GM10266 (cell line): Measurements from ENCODE around the gene COLQ.
"Not testable (repeated sequence)": the region's sequence is repeated elsewhere in the genome, so short reads cannot be mapped to it uniquely, and the experiment has no call there.

Experiments
- DNase-seq: peaks from one replicate; pipeline ENCODE4 v3.0.0; 2012; ENCODE audit errors: extremely low spot score
- TF ChIP-seq, protein P1 (sequence below): IDR thresholded peaks from 2 replicates; pipeline ENCODE4 v1.5.1; 2012; ENCODE audit warnings: mild to moderate bottlenecking, low read depth; ENCODE audit not compliant: control insufficient read depth, insufficient read depth; ENCODE audit errors: missing control alignments

Gene COLQ

DNA sequence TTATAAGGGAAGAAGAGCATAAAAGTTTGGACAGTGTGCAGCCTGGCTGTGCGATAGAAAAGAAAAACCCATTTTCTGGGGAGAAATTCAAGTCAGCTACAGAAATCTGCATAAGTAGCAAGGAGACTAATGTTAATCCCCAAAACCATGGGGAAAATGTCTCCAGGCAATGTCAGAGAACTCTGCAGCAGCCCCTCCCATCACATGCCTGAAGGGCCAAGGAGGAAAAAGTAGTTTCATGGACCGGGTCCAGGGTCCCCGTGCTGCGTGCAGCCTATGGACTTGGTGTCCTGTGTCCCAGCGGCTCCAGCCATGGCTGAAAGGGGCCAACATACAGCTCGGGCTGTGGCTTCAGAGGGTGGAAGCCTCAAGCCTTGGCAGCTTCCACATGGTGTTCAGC lies 28.3 kb upstream of the COLQ start:
- TF ChIP-seq, protein P1, sequence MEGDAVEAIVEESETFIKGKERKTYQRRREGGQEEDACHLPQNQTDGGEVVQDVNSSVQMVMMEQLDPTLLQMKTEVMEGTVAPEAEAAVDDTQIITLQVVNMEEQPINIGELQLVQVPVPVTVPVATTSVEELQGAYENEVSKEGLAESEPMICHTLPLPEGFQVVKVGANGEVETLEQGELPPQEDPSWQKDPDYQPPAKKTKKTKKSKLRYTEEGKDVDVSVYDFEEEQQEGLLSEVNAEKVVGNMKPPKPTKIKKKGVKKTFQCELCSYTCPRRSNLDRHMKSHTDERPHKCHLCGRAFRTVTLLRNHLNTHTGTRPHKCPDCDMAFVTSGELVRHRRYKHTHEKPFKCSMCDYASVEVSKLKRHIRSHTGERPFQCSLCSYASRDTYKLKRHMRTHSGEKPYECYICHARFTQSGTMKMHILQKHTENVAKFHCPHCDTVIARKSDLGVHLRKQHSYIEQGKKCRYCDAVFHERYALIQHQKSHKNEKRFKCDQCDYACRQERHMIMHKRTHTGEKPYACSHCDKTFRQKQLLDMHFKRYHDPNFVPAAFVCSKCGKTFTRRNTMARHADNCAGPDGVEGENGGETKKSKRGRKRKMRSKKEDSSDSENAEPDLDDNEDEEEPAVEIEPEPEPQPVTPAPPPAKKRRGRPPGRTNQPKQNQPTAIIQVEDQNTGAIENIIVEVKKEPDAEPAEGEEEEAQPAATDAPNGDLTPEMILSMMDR = no peak
- DNase-seq = no peak

DNA sequence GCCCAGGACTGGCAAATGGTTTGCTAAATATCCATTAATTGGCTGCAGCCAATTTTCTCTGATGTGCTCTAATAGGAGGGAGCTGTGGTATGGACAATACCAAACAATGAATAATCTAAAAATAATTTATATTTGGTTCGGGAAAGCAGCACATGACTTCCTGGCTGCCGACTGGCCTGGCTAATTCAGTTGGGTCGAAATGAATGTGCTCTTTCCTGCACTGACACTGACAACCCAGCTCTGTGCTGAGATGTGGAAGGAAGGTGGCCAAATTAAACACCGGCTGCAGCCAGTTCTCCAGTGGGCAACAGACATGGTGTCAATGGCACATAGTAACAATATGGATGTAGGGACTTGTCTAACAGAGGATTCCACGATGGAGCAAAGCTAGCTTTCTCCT lies 21.1 kb upstream of the COLQ start:
- no peak for DNase-seq
- TF ChIP-seq, protein P1 = no peak

DNA sequence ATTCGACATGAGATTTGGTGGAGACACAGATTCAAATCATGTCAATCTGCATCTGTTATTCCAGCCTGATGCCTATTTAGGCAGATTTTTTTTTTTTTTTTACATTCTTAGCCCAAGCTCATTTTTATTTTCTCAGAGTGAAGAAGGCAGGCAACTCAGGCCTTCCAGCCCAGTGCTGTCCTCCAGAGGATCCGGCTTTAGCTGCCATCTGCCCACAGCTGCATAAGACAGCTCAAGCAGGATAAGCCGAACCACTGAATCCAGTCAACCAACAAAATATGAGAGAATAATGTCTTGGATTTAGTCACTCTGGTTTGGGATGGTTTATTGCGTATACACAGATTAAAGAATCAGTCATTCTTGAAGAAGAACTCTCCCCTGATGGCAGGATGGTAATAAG lies 19.9 kb upstream of the COLQ start:
- DNase-seq = no peak
- TF ChIP-seq, protein P1 = no peak

GRCh38 chr3:15539066-15539465 lies 17.6 kb upstream of the COLQ start:
- DNase-seq = no peak
- TF ChIP-seq, protein P1 = no peak

DNA sequence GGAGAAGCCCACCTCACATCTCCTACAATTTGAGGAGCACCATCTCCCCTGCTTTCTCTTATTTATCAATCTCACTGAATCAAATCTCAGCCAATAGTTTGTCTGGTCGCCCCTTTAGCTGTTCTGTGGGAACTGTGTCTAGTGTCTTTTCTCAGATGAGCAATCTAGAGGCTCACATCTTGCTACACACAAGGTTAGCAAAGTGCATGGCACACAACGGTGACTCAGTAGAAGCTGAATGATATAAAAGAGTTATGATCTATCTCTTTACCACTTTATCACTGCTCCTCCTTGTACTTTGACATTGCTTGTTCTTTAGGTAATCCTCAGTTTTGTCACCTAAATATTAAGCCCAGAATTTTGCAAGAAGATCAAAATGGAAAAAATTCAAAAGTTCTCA lies 16.8 kb upstream of the COLQ start:
- TF ChIP-seq, protein P1 = no peak
- DNase-seq = no peak

DNA sequence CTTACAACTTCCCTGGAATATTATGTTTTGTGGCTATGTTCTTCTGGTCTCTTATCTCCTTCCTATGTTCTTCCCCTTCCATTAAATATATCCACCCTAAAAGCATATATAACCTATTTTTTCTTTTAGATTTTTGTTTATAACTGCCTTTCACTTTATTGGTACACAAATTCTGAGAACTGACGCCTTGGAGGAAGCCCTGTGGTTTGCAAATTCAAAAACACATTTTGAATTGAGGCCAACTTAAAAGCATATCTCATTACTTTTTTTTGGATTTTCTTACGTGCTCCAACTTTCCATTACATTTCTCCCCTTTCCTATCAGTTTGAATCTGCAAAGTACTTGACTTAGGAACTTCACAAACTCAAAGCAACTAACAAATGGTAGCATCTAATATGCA lies 15.3 kb upstream of the COLQ start:
- no peak for DNase-seq
- TF ChIP-seq, protein P1 = no peak

- TF ChIP-seq, protein P1 = no peak
- no peak for DNase-seq
These were observed 14.2 kb upstream of the COLQ start for GRCh38 chr3:15535732-15536131.

DNA sequence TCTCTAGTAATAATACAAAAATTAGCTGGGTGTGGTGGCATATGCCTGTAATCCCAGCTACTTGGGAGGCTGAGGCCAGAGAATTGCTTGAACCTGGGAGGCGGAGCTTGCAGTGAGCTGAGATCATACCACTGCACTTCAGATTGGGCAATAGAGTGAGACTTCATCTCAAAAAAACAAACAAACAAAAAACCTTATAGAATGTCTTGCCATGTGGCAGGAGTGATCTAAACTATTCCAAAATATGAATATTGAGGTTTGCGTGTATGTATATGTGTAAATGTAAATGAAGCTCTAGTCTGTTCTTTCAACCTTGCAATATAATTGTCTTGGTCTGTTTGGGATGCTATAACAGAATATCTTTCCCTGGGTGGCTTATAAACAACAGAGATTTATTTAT lies 11.1 kb upstream of the COLQ start:
- DNase-seq = not testable (repeated sequence)
